Measurements from ENCODE around the gene ADD1.

Gene ADD1

GRCh38 chr4:2822461-2823300 lies 21.0 kb upstream of the ADD1 start:
- no peak for DNase-seq (ENCODE audit: low read depth in 2 of 2)

DNA sequence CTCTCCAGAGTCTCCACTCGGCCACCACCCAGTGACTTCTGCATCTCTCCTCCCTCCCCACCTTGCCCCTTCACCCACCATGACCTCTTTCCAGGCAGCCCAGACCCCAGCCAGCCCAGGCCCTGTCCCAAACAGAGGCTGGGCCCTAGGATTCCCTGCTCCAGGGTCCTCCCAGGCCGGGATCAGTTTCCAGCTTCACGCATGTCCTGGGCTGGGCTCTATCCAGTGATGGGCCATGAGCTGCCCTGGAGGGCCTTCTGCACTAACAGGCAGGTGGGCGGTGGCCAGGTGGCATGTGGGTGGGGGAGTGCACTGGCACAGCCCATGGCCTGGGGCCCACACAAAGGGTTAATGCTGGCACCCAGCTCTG lies 20.4 kb upstream of the ADD1 start:
- DNase-seq (ENCODE audit: low read depth in 2 of 2): no peak

GRCh38 chr4:2823671-2824328 lies 19.8 kb upstream of the ADD1 start:
- no peak for DNase-seq (ENCODE audit: low read depth in 2 of 2)

- no peak for DNase-seq (ENCODE audit: low read depth in 2 of 2)
Measured at GRCh38 chr4:2824329-2824835, 19.3 kb upstream of the ADD1 start.

DNA sequence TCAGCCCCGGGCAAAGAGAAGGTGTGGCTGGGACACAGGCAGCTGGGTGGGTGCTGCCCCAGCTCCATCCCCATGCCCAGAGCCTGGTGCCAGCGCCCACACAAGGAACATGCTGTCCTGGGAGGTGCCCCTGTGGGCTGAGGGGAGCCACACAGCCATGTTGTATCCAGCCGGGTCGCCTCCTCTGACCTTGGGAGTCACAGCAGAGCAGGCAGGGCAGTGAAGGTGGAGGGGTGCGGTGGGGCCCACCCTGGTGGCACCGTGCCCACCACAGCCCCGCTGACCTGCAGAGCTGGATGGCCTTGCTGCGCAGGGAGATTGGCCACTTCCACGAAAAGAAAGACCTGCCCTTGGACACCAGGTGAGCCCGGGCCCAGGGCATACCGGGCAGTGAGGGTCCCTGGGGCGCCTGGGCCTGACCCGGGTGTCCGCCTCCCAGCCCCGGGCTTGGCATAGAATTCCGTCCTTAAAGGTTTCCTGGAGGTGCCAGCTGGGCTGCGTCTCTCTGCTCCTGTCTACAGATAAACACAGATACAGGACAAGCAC lies 18.7 kb upstream of the ADD1 start:
- no peak for DNase-seq (ENCODE audit: low read depth in 2 of 2)

GRCh38 chr4:2825740-2826139 lies 17.9 kb upstream of the ADD1 start:
- DNase-seq (ENCODE audit: low read depth in 2 of 2): no peak

DNA sequence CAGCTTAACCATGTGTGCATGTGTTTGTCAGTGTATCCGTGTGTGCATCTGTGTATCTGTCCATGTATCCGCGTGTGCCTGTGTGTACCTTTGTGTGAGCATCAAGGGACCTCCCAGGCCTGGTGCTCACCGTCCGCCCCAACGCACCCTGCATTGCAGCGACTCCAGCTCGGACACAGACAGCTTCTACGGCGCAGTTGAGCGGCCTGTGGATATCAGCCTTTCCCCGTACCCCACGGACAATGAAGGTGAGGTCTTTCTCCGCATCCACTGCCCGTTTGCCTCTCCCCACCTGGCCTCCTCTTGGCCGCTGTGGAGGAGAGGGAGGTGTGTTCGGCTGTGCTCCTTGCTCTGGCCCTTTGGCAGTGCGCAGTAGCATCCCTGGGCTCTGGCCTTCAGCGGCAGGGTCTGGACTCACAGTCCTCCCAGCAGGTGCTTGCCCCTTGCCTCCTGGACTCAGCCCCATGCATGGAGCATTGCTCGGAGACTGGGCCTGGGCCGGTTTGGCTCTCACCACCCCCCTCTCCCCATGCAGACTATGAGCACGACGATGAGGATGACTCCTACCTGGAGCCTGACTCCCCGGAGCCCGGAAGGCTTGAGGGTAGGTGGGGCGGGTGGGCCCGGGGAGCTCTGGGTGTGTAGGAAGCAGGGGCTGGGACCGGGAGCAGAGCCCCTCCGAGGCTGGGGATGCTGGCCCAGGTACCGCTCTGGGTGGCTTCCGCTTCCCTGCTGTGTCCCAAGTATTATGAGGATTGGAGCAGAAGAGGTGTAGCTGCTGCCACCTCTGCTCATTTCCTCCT lies 16.4 kb upstream of the ADD1 start:
- no peak for DNase-seq (ENCODE audit: low read depth in 2 of 2)

DNA sequence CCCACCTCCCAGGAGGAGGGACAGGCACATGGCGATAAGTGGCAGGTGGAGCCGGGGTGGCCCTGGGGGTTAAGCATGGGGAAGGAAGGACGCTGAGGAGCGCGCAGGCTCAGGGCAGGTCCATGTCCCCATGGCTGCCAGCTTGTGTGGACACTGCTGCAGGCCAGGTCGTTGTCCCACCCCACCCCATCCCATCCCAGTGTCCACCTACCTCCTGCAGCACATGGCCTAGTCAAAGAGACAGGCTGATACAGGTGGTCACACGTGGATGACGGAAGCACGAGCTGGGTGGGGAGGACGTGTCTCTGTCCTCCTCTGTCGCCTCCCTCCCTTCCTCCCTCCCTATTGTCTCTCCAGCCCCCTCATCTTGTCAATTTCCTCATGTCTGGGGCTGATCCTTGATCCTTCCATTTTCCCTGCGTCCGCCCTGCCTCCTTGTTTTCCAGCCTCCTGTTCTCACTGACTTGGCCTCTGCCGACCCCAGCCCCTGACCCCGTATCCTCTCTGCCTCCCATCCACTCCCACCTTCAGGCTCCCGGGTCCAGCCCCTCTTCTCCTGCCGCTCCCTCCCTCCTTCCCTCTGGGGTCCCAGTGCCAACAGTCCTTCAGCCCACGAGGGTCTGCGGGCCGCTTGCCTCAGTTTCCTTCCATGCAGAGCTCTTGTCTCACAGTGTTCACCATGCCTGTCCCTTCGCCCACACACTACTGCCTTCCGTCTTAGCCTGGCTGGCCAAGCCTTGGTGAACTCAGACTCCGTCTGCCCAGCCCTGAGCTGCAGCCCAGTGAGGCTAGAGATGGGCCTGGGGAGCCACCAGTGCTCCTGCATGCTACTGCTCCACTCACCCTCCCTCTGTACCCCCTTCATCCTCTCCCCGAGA lies 15.5 kb upstream of the ADD1 start:
- no peak for DNase-seq (ENCODE audit: low read depth in 2 of 2)

GRCh38 chr4:2828758-2829181 lies 14.9 kb upstream of the ADD1 start:
- DNase-seq (ENCODE audit: low read depth in 2 of 2): no peak

GRCh38 chr4:2829321-2829932 lies 14.2 kb upstream of the ADD1 start:
- DNase-seq (ENCODE audit: low read depth in 2 of 2): no peak

- DNase-seq (ENCODE audit: low read depth in 2 of 2): no peak
Measured at GRCh38 chr4:2829933-2830451, 13.7 kb upstream of the ADD1 start.

GRCh38 chr4:2830632-2831610 lies 12.7 kb upstream of the ADD1 start:
- no peak for DNase-seq (ENCODE audit: low read depth in 2 of 2)

- no peak for DNase-seq (ENCODE audit: low read depth in 2 of 2)
Measured at GRCh38 chr4:2831611-2832308, 11.9 kb upstream of the ADD1 start.

- no peak for DNase-seq (ENCODE audit: low read depth in 2 of 2)
Measured at GRCh38 chr4:2832309-2832980, 11.2 kb upstream of the ADD1 start.

GRCh38 chr4:2832981-2833670 lies 10.5 kb upstream of the ADD1 start:
- DNase-seq (ENCODE audit: low read depth in 2 of 2): no peak

DNA sequence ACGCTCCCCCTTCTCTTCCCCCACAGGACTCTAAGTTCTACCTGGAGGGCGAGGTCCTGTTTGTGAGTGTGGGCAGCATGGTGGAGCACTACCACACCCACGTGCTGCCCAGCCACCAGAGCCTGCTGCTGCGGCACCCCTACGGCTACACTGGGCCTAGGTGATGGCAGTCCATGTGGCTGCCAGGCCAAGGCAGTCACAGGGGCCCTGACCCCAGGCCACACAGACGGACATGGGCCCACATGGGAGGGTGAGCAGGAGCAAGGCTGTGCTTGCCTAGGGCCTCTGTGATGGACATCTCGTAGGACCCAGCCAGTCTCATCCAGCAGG lies 10.0 kb upstream of the ADD1 start:
- no peak for DNase-seq (ENCODE audit: low read depth in 2 of 2)

All from stimulated activated CD4-positive, alpha-beta T cell treated with anti-CD3 and anti-CD28 coated beads, Interleukin-4, amount 100 ng/mL, for 48 hours (primary cell).